D721Med (cell line): ENCODE data around the gene RAI1.
A peak's percentile ranks its signal among the peaks of the same experiment; 100 is the strongest.

ENCODE experiments used
- DNase-seq: peaks from one replicate; pipeline ENCODE4 v3.0.0; 2011; ENCODE audit warnings: low spot score; ENCODE audit not compliant: insufficient read length
- FAIRE-seq: peaks from 2 replicates; lab custom pipeline; 2011; peaks lifted over from hg19 to GRCh38; lab: Jason Lieb, UNC
- CTCF ChIP-seq: IDR thresholded peaks from 2 replicates; pipeline ENCODE4 v1.5.1; 2012; ENCODE audit warnings: mild to moderate bottlenecking, control low read depth; ENCODE audit not compliant: insufficient read depth; ENCODE audit errors: missing control alignments

RAI1 gene

GRCh38 chr17:17835415-17836249, 154.4 kb downstream of the RAI1 start:
- DNase-seq, result no peak
- FAIRE-seq, result no peak
- TF ChIP-seq CTCF, result no peak

GRCh38 chr17:17836250-17836817, 155.1 kb downstream of the RAI1 start:
- TF ChIP-seq CTCF, result no peak
- no peak for FAIRE-seq
- DNase-seq, result peak; percentile 94

- peak; percentile 88 for DNase-seq
- FAIRE-seq, result no peak
- TF ChIP-seq CTCF, result no peak
These were observed 155.6 kb downstream of the RAI1 start, which contains the start of gene SREBF1 for GRCh38 chr17:17836818-17837379. SREBF1 (minus strand) TSS chr17:17836986; CDS start chr17:17836817, 169 bp downstream.

GRCh38 chr17:17837380-17837821, 156.1 kb downstream of the RAI1 start:
- no peak for TF ChIP-seq CTCF
- no peak for DNase-seq
- no peak for FAIRE-seq

- no peak for FAIRE-seq
- DNase-seq, result no peak
- no peak for TF ChIP-seq CTCF
These were observed 157.0 kb downstream of the RAI1 start for GRCh38 chr17:17837966-17838962.

GRCh38 chr17:17839791-17840707, 158.8 kb downstream of the RAI1 start:
- no peak for FAIRE-seq
- peak; percentile 96 for DNase-seq
- no peak for TF ChIP-seq CTCF
